Sigmoid colon (tissue), 7 donors: ENCODE results near the gene MED25. TPM values are rescaled to one million over a fixed set of nuclear protein-coding genes. Genes with fewer than 3 reads are reported as not detected.

Experiments used
- DNase-seq: peaks from one replicate; pipeline ENCODE4 v3.0.0-alpha.2; 2019
- H3K27ac ChIP-seq, 4 donors: fragments of 200-600 bp; sonication (generic); one replicate each; pipeline ENCODE4 v1.5.1; 2016 to 2019; ENCODE audit warnings: mild to moderate bottlenecking in 1 of 4
- H3K27me3 ChIP-seq, 3 donors: fragments of 200-600 bp; sonication (generic); one replicate each; pipeline ENCODE4 v1.5.1; 2019; ENCODE audit warnings: mild to moderate bottlenecking in 1 of 3
- H3K36me3 ChIP-seq, 4 donors: fragments of 200-600 bp; sonication (generic); one replicate each; pipeline ENCODE4 v1.5.1; 2016 to 2019
- H3K4me1 ChIP-seq, 4 donors: fragments of 200-600 bp; sonication (generic); one replicate each; pipeline ENCODE4 v1.5.1; 2017 to 2019
- H3K4me3 ChIP-seq, 4 donors: fragments of 200-600 bp; sonication (generic); one replicate each; pipeline ENCODE4 v1.5.1; 2017 to 2019; ENCODE audit warnings: mild to moderate bottlenecking in 2 of 4, moderate library complexity in 1 of 4
- H3K9me3 ChIP-seq, 4 donors: fragments of 200-600 bp in 3 of 4; sonication (generic) in 3 of 4; one replicate each; pipeline versions ENCODE4 v1.5.1 to v1.6.1; 2013 to 2019
- EP300 ChIP-seq, 4 donors: sonication (generic); formaldehyde crosslinking; IDR thresholded peaks; one replicate each; pipeline ENCODE4 v1.6.1; 2017; ENCODE audit warnings: antibody characterized with exemption in 4 of 4
- POLR2A ChIP-seq, 2 donors: fragments of 450-650 bp; IDR thresholded peaks; one replicate each; pipeline ENCODE4 v1.6.1; 2016; ENCODE audit warnings: antibody characterized with exemption in 2 of 2, mild to moderate bottlenecking in 2 of 2, moderate library complexity in 2 of 2
- POLR2AphosphoS5 ChIP-seq, 4 donors: sonication (generic); formaldehyde crosslinking; IDR thresholded peaks; one replicate each; pipeline ENCODE4 v1.6.1; 2017; ENCODE audit warnings: antibody characterized with exemption in 4 of 4
- WGBS, 2 donors: extraction: QIAGEN DNeasy Blood & Tissue Kit; methylation state at CpG; one replicate each; pipeline ENCODE4 v1.1.7; 2013; 5-methylcytosine and 5-hydroxymethylcytosine counted together
- intact Hi-C: fragments of 100-400 bp; cut with DNase I; formaldehyde crosslinking; loops from one replicate; pipeline ENCODE4 v1.15.1; 2023
- polyA plus RNA-seq, 3 donors: library from polyadenylated mRNA; stranded (reverse); fragments of 200-250 nt; gene quantifications; one replicate each; pipeline ENCODE4 v1.2.3, GENCODE V29; 2013
- total RNA-seq, 4 donors: library from RNA; depleted of rRNA; stranded (reverse); fragments of >200 nt; gene quantifications; one replicate each; pipeline ENCODE4 v1.1.0, GENCODE V29; 2016
- TF ChIP-seq, protein P1 (sequence below), 4 experiments: fragments of 450-650 bp in 3 of 4; fragments of 200-600 bp in 1 of 4; IDR thresholded peaks; one replicate each; pipeline ENCODE4 v1.5.1; 2016 to 2019; ENCODE audit warnings: antibody characterized with exemption in 4 of 4, mild to moderate bottlenecking in 3 of 4, moderate library complexity in 2 of 4
- donor health status: healthy with polysubstance abuse.
- donor health status: Bipolar disorder and iron deficiency.
- donor health status: healthy.

MED25 gene
- total and polyA plus RNA-seq, 7 donors: 17.8 to 45.4 (median 23.3) TPM

DNA sequence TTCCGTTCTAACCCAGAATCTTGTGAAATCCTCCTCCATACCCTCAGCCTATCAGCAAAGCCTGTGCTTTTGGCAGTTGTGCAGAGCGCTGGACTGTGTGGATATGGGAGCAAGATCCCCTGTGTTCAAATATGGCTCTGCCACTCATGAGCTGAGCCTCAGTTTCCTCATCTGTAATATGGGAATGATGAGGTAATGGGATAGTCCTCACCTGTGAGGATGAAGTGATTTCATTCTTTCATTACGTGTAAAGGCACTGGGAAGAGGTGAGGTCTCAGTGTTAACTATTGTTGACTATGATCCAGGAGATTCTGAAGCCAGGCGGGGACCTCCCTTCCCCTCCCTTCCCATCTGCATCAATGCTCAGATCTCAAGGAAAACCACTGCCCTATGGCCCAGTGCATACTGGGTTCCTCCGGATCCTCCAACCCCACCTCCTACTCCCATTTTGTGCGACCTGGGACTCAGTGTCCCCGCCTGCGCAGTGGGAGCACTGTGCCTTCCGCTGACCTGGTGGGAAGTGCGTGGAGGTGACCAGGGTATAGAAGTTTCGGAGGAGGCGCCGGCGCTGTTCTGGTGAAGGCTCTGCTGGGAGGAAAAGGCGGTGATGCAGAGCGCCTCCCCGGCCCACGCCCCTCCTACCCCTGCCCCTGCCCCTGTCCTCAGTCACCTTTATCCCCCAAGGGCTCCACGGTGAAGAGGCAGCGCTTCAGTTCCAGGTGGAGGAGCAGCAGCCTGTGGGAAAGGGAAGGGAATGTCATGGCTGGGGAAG lies 10.0 kb upstream of the MED25 start:
- 85% methylated on average over 20 of the region's 20 CpGs for WGBS, 2 donors
- Histone ChIP-seq H3K9me3 (no peaks in the 10 kb centered on the region), H3K4me3 (peak overlapping the region in 3 of 4 donors; percentile 51 to 69 (median 69)), H3K27me3 (no peaks in the 10 kb centered on the region), H3K27ac (peak overlapping the region; percentile 79 to 85 (median 83)), H3K36me3 (peaks cover 0 to 44% (median 6%) of the 10 kb centered on the region in 4 donors), H3K4me1 (peaks cover 0 to 30% (median 22%) of the 10 kb centered on the region in 4 donors)
- intact Hi-C loops: no loop called here
- DNase-seq: no peak
- TF ChIP-seq POLR2A (IDR thresholded peaks at IDR 0.05) (no peak), POLR2AphosphoS5 (IDR thresholded peaks at IDR 0.05) (no peak), EP300 (IDR thresholded peaks at IDR 0.05) (no peak)
- TF ChIP-seq, protein P1, sequence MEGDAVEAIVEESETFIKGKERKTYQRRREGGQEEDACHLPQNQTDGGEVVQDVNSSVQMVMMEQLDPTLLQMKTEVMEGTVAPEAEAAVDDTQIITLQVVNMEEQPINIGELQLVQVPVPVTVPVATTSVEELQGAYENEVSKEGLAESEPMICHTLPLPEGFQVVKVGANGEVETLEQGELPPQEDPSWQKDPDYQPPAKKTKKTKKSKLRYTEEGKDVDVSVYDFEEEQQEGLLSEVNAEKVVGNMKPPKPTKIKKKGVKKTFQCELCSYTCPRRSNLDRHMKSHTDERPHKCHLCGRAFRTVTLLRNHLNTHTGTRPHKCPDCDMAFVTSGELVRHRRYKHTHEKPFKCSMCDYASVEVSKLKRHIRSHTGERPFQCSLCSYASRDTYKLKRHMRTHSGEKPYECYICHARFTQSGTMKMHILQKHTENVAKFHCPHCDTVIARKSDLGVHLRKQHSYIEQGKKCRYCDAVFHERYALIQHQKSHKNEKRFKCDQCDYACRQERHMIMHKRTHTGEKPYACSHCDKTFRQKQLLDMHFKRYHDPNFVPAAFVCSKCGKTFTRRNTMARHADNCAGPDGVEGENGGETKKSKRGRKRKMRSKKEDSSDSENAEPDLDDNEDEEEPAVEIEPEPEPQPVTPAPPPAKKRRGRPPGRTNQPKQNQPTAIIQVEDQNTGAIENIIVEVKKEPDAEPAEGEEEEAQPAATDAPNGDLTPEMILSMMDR (IDR thresholded peaks at IDR 0.05): no peak

DNA sequence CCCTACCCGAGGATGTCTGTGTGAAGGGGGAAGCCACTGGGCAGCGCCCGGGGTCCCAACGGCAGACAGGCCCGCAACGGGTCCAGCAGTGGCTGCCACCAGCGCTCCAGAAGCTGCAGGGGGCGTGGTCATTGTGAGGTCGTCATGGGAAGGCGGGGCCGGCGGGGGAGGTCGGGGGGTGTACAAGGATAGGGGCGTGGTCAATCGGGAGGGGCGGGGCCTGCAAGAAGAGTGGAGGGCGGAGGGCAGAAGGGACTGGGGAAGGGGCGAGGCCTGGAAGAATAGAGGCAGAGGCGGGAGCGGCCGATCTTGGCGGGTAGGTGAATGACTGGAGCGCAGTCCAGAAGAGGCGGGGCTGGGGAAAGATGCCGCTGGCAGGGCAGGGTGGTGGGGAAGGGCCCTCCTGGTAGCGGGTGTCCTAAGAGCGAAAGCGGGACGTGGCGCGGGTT lies 9.4 kb upstream of the MED25 start:
- peaks cover 0 to 30% (median 22%) of the 10 kb centered on the region in 4 donors for H3K4me1 ChIP-seq
- peak overlapping the region; percentile 51 to 69 (median 66) for H3K4me3 ChIP-seq
- H3K27me3 ChIP-seq: no peaks in the 10 kb centered on the region
- intact Hi-C loops: no loop called here
- peaks cover 0 to 38% (median under 1%) of the 10 kb centered on the region in 4 donors for H3K36me3 ChIP-seq
- peak; percentile 98 for DNase-seq
- H3K9me3 ChIP-seq: no peaks in the 10 kb centered on the region
- peak overlapping the region; percentile 79 to 85 (median 83) for H3K27ac ChIP-seq
- 3 to 6% methylated on average over 31 of the region's 31 CpGs for WGBS, 2 donors
- TF ChIP-seq POLR2AphosphoS5 (IDR thresholded peaks at IDR 0.05): peak; percentile 71 to 85 (median 76)
- TF ChIP-seq EP300 (IDR thresholded peaks at IDR 0.05): no peak

DNA sequence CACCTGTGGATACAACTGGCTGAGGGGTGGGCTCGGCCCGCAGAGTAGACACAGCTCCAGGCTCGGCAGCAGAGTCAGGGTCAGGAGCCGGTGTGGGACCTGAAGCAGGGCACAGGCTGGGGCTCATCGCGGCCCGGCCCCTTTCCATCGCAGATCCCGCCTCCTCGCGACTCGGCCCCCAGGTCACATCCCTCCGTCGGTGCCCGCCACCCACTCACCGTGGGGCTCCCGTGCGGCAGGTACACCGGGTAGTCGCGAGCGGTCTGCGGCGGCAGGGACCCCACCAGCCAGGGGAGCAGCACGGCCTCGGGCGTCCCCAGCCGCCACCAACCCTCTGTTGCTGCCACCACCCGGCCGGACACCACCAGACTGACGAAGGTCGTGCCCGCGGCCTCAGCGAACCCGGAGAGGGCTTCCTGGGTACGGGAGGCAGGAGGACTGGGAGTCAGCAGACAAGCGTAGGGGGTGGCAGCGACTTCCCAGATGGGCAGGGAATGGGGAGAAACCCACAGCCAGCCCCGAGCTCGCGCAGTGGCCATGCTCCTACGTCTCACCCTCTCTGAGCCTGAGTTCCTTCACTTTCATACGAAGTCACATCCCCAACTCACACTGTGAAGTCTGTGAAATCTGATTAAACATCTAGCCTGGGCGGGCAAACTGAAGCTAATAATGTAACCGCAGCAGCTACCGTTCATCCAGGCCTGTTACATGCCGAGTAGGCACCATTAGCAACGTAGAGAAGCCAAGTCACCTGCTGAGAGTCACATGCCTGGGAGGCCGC lies 8.7 kb upstream of the MED25 start:
- WGBS, 2 donors: 12 to 13% methylated on average over 50 of the region's 50 CpGs
- Histone ChIP-seq H3K9me3 (no peaks in the 10 kb centered on the region), H3K27me3 (no peaks in the 10 kb centered on the region), H3K27ac (peak overlapping the region; percentile 79 to 85 (median 83)), H3K4me3 (peak overlapping the region; percentile 51 to 69 (median 66)), H3K36me3 (peaks cover 0 to 32% (median 0%) of the 10 kb centered on the region in 4 donors), H3K4me1 (peaks cover 0 to 33% (median 24%) of the 10 kb centered on the region in 4 donors)
- intact Hi-C loops: no loop called here
- TF ChIP-seq EP300 (IDR thresholded peaks at IDR 0.05) (no peak), POLR2AphosphoS5 (IDR thresholded peaks at IDR 0.05) (peak in 1 of 4 donors; percentile 29)
- DNase-seq: peak; percentile 84

DNA sequence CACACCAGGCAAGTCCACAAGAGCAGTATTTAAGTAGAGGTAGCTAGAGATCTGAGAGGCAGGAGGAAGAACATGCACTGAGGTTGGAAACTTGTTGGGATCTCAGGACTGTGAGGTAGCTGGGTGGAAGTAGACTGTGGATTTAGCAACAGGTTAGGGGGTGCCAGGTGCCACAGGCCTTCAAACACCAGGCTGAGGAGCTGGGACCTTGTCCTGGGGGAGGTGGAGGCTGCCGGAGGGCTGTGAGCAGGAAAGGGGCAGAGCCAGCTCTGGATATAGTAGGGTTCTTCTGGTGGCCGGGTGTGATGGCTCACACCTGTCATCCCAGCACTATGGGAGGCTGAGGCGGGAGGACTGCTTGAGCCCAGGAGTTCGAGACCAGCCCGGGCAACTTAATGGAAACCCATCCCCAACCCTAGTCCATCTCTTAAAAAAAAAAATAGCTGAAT lies 8.1 kb upstream of the MED25 start:
- Histone ChIP-seq H3K27me3 (no peaks in the 10 kb centered on the region), H3K36me3 (peaks cover 0 to 27% (median 0%) of the 10 kb centered on the region in 4 donors), H3K4me3 (peak overlapping the region; percentile 51 to 69 (median 66)), H3K9me3 (no peaks in the 10 kb centered on the region), H3K4me1 (peaks cover 0 to 33% (median 24%) of the 10 kb centered on the region in 4 donors), H3K27ac (peak overlapping the region; percentile 79 to 85 (median 83))
- WGBS, 2 donors: 93 to 95% methylated on average over 5 of the region's 5 CpGs
- intact Hi-C loops: no loop called here
- TF ChIP-seq EP300 (IDR thresholded peaks at IDR 0.05): no peak
- TF ChIP-seq, protein P1 (IDR thresholded peaks at IDR 0.05): no peak
- TF ChIP-seq POLR2A (IDR thresholded peaks at IDR 0.05): no peak
- no peak for TF ChIP-seq POLR2AphosphoS5 (IDR thresholded peaks at IDR 0.05)
- DNase-seq: no peak

DNA sequence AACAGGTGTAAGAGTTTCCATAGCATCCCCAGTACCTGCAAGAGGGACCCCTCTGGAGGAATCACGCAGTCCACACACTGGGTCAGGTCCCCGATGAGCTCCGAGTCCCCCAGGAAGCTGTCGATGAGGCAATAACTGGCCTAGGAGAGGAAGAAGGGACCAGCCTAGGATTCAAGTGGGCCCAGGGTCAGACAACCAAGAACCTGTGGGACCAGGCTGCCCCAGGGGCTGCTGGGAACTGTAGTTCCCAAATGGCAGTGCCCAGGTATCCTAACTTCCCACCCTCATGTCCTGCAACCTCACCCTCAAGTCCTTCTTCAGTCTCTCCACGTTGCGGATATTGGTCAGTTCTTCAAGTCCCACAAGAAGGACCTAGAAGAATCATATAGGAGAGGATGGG lies 6.8 kb upstream of the MED25 start:
- TF ChIP-seq POLR2A (IDR thresholded peaks at IDR 0.05): no peak
- TF ChIP-seq EP300 (IDR thresholded peaks at IDR 0.05): no peak
- TF ChIP-seq POLR2AphosphoS5 (IDR thresholded peaks at IDR 0.05): no peak
- TF ChIP-seq, protein P1 (IDR thresholded peaks at IDR 0.05): no peak
- H3K4me1 ChIP-seq: peaks cover 0 to 33% (median 24%) of the 10 kb centered on the region in 4 donors
- intact Hi-C loops: no loop called here
- H3K36me3 ChIP-seq: peaks cover 0 to 14% (median 0%) of the 10 kb centered on the region in 4 donors
- no peaks in the 10 kb centered on the region for H3K9me3 ChIP-seq
- no peaks in the 10 kb centered on the region for H3K27me3 ChIP-seq
- H3K4me3 ChIP-seq: no peak overlapping the region
- no peak for DNase-seq
- WGBS, 2 donors: 93 to 95% methylated on average over 6 of the region's 6 CpGs
- no peak overlapping the region for H3K27ac ChIP-seq
